HepG2 (cell line): ENCODE results near the gene TOP2A. TPM values are rescaled to one million over a fixed set of nuclear protein-coding genes. Genes with fewer than 3 reads are reported as not detected.

Source experiments
- CCAR2 ChIP-seq: fragments of 200-400 bp; formaldehyde crosslinking; optimal IDR thresholded peaks from 2 replicates; pipeline ENCODE3; 2018; ENCODE audit warnings: low read depth, mild to moderate bottlenecking, low read length, moderate library complexity
- ETV5 ChIP-seq: IDR thresholded peaks from 2 replicates; pipeline ENCODE4 v1.6.1; 2018; ENCODE audit warnings: missing biosample characterization, missing genetic modification reagents, inconsistent platforms, borderline replicate concordance
- ISL2 ChIP-seq: sonication (generic); formaldehyde crosslinking; IDR thresholded peaks from 2 replicates; pipeline ENCODE4 v1.5.0; 2020; ENCODE audit warnings: missing genetic modification reagents
- ISX ChIP-seq: sonication (generic); formaldehyde crosslinking; conservative IDR thresholded peaks from 2 replicates; pipeline ENCODE4 v1.5.0; 2020; ENCODE audit warnings: missing genetic modification reagents
- MED8 ChIP-seq: sonication (generic); formaldehyde crosslinking; IDR thresholded peaks from 2 replicates; pipeline ENCODE4 v1.8.1; 2023; ENCODE audit warnings: mild to moderate bottlenecking, missing genetic modification reagents; ENCODE audit not compliant: insufficient replicate concordance
- NFKBIZ ChIP-seq: IDR thresholded peaks from 2 replicates; pipeline ENCODE4 v1.6.1; 2018; ENCODE audit warnings: missing genetic modification reagents, missing compliant biosample characterization
- ZNF672 ChIP-seq: sonication (generic); formaldehyde crosslinking; IDR thresholded peaks from 2 replicates; pipeline ENCODE4 v1.8.1; 2022; ENCODE audit warnings: missing genetic modification reagents
- polyA plus RNA-seq, 8 experiments: library from polyadenylated mRNA; depleted of rRNA in 3 of 8; stranded (reverse) in 7 of 8; unstranded in 1 of 8; fragments of >200 nt; fragmentation: Illumina TruSeq in 4 of 8; extraction: Trizol in 4 of 8; gene quantifications; 2 replicates each; pipeline versions ENCODE4 v1.2.1 to v1.2.3, GENCODE V29; 2011 to 2016; ENCODE audit warnings: low read depth in 4 of 8, missing spikeins in 1 of 8, mixed read lengths in 1 of 8; ENCODE audit not compliant: insufficient read depth in 1 of 8
- total RNA-seq, 5 experiments: library from RNA; depleted of rRNA; stranded (reverse); fragments of >200 nt; fragmentation: Illumina TruSeq; extraction: Trizol; gene quantifications; 2 replicates each; pipeline ENCODE4 v1.2.3, GENCODE V29; 2016; ENCODE audit warnings: low read depth in 1 of 5
- TF ChIP-seq, protein P1 (sequence below): sonication (generic); formaldehyde crosslinking; IDR thresholded peaks from one replicate; pipeline ENCODE4 v1.5.1; 2020; ENCODE audit warnings: mild to moderate bottlenecking, missing genetic modification reagents; ENCODE audit errors: not compliant biosample characterization
- TF ChIP-seq, protein P2 (sequence below): IDR thresholded peaks from 2 replicates; pipeline ENCODE4 v1.6.1; 2016; ENCODE audit warnings: low read depth, borderline replicate concordance
- TF ChIP-seq, protein P3 (sequence below): sonication (generic); formaldehyde crosslinking; IDR thresholded peaks from 2 replicates; pipeline ENCODE4 v1.9.0; 2021; ENCODE audit warnings: mild to moderate bottlenecking, missing genetic modification reagents
- TF ChIP-seq, protein P4 (sequence below): sonication (generic); formaldehyde crosslinking; IDR thresholded peaks from 2 replicates; pipeline ENCODE4 v1.5.0; 2020; ENCODE audit warnings: missing genetic modification reagents

TOP2A gene
- total and polyA plus RNA-seq, 2 of the 13 experiments (the other 11 are each of a cell fraction or from before 2014, with no cell fraction given): 108 to 327 TPM

DNA sequence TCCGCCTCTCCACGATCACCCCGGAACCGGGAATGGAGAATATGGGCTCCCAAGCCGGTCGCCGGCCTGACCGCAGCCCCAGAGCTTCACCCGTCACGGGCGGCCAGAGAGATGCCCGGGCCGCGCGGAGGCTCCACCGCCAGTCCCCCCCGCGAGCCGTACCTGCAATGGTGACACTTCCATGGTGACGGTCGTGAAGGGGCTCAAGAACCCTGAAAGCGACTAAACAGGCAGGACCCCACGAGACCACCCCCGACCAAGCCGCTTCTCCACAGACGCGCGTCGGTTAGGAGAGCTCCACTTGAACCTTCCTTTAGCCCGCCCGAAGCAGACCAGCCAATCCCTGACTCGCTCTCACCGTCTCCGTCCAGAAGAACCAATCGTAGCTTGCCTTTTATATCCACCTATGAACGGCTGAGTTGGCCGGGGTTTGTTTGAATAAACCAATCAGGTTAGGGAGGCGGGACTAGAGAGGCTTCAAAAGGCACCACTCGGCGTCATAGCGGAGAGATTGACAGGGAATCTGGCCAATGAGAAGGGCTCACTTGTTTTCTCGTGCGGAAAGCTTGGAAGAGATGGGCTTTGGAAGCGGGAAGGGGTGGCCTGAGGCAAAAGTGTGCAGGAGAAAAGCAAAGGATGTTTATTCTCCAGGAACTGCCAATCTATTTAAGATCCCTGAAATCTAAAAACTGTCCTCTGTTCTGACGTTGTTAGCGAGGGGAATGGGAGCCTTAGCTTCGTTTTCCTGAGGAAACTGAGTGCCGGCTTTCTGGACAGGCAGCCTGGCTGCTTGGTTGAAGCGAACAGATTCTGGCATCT is at the start of gene TOP2A (continued):
- TF ChIP-seq, protein P1, sequence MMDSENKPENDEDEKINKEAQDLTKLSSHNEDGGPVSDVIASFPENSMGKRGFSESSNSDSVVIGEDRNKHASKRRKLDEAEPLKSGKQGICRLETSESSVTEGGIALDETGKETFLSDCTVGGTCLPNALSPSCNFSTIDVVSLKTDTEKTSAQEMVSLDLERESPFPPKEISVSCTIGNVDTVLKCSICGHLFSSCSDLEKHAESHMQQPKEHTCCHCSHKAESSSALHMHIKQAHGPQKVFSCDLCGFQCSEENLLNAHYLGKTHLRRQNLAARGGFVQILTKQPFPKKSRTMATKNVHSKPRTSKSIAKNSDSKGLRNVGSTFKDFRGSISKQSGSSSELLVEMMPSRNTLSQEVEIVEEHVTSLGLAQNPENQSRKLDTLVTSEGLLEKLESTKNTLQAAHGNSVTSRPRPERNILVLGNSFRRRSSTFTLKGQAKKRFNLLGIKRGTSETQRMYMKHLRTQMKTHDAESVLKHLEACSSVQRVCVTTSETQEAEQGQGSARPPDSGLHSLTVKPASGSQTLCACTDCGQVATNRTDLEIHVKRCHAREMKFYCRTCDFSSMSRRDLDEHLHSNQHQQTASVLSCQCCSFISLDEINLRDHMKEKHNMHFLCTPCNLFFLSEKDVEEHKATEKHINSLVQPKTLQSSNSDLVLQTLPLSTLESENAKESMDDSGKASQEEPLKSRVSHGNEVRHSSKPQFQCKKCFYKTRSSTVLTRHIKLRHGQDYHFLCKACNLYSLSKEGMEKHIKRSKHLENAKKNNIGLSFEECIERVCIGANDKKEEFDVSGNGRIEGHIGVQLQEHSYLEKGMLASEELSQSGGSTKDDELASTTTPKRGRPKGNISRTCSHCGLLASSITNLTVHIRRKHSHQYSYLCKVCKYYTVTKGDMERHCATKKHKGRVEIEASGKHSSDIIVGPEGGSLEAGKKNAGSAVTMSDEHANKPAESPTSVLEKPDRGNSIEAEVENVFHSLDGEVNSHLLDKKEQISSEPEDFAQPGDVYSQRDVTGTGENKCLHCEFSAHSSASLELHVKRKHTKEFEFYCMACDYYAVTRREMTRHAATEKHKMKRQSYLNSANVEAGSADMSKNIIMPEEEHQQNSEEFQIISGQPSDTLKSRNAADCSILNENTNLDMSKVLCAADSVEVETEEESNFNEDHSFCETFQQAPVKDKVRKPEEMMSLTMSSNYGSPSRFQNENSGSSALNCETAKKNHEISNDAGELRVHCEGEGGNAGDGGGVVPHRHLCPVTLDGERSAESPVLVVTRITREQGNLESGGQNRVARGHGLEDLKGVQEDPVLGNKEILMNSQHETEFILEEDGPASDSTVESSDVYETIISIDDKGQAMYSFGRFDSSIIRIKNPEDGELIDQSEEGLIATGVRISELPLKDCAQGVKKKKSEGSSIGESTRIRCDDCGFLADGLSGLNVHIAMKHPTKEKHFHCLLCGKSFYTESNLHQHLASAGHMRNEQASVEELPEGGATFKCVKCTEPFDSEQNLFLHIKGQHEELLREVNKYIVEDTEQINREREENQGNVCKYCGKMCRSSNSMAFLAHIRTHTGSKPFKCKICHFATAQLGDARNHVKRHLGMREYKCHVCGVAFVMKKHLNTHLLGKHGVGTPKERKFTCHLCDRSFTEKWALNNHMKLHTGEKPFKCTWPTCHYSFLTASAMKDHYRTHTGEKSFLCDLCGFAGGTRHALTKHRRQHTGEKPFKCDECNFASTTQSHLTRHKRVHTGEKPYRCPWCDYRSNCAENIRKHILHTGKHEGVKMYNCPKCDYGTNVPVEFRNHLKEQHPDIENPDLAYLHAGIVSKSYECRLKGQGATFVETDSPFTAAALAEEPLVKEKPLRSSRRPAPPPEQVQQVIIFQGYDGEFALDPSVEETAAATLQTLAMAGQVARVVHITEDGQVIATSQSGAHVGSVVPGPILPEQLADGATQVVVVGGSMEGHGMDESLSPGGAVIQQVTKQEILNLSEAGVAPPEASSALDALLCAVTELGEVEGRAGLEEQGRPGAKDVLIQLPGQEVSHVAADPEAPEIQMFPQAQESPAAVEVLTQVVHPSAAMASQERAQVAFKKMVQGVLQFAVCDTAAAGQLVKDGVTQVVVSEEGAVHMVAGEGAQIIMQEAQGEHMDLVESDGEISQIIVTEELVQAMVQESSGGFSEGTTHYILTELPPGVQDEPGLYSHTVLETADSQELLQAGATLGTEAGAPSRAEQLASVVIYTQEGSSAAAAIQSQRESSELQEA (CRISPR knock-in tag): no peak
- TF ChIP-seq ZNF672 (CRISPR knock-in tag) (no peak), ISX (no peak), NFKBIZ (CRISPR knock-in tag) (no peak), ETV5 (peak; percentile 36), ISL2 (CRISPR knock-in tag) (peak; percentile 66), MED8 (CRISPR knock-in tag) (no peak), CCAR2 (no peak)
- TF ChIP-seq, protein P2, sequence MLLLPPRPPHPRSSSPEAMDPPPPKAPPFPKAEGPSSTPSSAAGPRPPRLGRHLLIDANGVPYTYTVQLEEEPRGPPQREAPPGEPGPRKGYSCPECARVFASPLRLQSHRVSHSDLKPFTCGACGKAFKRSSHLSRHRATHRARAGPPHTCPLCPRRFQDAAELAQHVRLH (CRISPR knock-in tag): 0 out of 2 replicates have a peak, but pooled peaks have one; percentile 35
- TF ChIP-seq, protein P3, sequence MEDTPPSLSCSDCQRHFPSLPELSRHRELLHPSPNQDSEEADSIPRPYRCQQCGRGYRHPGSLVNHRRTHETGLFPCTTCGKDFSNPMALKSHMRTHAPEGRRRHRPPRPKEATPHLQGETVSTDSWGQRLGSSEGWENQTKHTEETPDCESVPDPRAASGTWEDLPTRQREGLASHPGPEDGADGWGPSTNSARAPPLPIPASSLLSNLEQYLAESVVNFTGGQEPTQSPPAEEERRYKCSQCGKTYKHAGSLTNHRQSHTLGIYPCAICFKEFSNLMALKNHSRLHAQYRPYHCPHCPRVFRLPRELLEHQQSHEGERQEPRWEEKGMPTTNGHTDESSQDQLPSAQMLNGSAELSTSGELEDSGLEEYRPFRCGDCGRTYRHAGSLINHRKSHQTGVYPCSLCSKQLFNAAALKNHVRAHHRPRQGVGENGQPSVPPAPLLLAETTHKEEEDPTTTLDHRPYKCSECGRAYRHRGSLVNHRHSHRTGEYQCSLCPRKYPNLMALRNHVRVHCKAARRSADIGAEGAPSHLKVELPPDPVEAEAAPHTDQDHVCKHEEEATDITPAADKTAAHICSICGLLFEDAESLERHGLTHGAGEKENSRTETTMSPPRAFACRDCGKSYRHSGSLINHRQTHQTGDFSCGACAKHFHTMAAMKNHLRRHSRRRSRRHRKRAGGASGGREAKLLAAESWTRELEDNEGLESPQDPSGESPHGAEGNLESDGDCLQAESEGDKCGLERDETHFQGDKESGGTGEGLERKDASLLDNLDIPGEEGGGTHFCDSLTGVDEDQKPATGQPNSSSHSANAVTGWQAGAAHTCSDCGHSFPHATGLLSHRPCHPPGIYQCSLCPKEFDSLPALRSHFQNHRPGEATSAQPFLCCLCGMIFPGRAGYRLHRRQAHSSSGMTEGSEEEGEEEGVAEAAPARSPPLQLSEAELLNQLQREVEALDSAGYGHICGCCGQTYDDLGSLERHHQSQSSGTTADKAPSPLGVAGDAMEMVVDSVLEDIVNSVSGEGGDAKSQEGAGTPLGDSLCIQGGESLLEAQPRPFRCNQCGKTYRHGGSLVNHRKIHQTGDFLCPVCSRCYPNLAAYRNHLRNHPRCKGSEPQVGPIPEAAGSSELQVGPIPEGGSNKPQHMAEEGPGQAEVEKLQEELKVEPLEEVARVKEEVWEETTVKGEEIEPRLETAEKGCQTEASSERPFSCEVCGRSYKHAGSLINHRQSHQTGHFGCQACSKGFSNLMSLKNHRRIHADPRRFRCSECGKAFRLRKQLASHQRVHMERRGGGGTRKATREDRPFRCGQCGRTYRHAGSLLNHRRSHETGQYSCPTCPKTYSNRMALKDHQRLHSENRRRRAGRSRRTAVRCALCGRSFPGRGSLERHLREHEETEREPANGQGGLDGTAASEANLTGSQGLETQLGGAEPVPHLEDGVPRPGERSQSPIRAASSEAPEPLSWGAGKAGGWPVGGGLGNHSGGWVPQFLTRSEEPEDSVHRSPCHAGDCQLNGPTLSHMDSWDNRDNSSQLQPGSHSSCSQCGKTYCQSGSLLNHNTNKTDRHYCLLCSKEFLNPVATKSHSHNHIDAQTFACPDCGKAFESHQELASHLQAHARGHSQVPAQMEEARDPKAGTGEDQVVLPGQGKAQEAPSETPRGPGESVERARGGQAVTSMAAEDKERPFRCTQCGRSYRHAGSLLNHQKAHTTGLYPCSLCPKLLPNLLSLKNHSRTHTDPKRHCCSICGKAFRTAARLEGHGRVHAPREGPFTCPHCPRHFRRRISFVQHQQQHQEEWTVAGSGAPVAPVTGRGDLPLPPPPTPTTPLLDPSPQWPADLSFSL (CRISPR knock-in tag): no peak
- TF ChIP-seq, protein P4, sequence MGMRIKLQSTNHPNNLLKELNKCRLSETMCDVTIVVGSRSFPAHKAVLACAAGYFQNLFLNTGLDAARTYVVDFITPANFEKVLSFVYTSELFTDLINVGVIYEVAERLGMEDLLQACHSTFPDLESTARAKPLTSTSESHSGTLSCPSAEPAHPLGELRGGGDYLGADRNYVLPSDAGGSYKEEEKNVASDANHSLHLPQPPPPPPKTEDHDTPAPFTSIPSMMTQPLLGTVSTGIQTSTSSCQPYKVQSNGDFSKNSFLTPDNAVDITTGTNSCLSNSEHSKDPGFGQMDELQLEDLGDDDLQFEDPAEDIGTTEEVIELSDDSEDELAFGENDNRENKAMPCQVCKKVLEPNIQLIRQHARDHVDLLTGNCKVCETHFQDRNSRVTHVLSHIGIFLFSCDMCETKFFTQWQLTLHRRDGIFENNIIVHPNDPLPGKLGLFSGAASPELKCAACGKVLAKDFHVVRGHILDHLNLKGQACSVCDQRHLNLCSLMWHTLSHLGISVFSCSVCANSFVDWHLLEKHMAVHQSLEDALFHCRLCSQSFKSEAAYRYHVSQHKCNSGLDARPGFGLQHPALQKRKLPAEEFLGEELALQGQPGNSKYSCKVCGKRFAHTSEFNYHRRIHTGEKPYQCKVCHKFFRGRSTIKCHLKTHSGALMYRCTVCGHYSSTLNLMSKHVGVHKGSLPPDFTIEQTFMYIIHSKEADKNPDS (CRISPR knock-in tag): no peak
